Transverse colon (tissue), 4 donors: Measurements from ENCODE around the gene CDK17. TPM values are rescaled to one million over a fixed set of nuclear protein-coding genes. Genes with fewer than 3 reads are reported as not detected.

Experiments
- DNase-seq: peaks from one replicate; pipeline ENCODE4 v3.0.0-alpha.2; 2019
- H3K27ac ChIP-seq, 4 donors: fragments of 200-600 bp; sonication (generic); 2 replicates each; pipeline ENCODE4 v1.5.1; 2016 to 2018; ENCODE audit warnings: inconsistent platforms in 4 of 4
- H3K27me3 ChIP-seq: fragments of 200-600 bp; sonication (generic); 2 replicates; pipeline ENCODE4 v1.5.1; 2017; ENCODE audit warnings: inconsistent platforms
- H3K36me3 ChIP-seq, 4 donors: fragments of 200-600 bp; sonication (generic); 2 replicates each; pipeline ENCODE4 v1.5.1; 2017 to 2019; ENCODE audit warnings: inconsistent platforms in 4 of 4
- H3K4me1 ChIP-seq, 4 donors: fragments of 200-600 bp; sonication (generic); 2 replicates each; pipeline ENCODE4 v1.5.1; 2017 to 2020; ENCODE audit warnings: inconsistent platforms in 4 of 4
- H3K4me3 ChIP-seq, 4 donors: fragments of 200-600 bp; sonication (generic); 1 replicate in 1 of 4; 2 replicates in 3 of 4; pipeline versions ENCODE4 v1.5.1 to v1.6.1; 2017 to 2019; ENCODE audit warnings: inconsistent platforms in 4 of 4
- H3K9me3 ChIP-seq, 2 donors: fragments of 200-600 bp; sonication (generic); 2 replicates each; pipeline ENCODE4 v1.5.1; 2017 to 2019; ENCODE audit warnings: inconsistent platforms in 2 of 2
- EP300 ChIP-seq: sonication (generic); formaldehyde crosslinking; IDR thresholded peaks from one replicate; pipeline ENCODE4 v1.6.1; 2017; ENCODE audit warnings: antibody characterized with exemption, low read depth
- POLR2A ChIP-seq: fragments of 450-650 bp; IDR thresholded peaks from one replicate; pipeline ENCODE4 v1.6.1; 2016; ENCODE audit warnings: antibody characterized with exemption, mild to moderate bottlenecking, moderate library complexity
- POLR2AphosphoS5 ChIP-seq, 3 donors: sonication (generic); formaldehyde crosslinking; IDR thresholded peaks; one replicate each; pipeline ENCODE4 v1.6.1; 2016; ENCODE audit warnings: antibody characterized with exemption in 3 of 3
- WGBS, 2 donors: methylation state at CpG; one replicate each; pipeline ENCODE4 v1.1.5; 2018; ENCODE audit warnings: low coverage in 1 of 2; 5-methylcytosine and 5-hydroxymethylcytosine counted together
- in situ Hi-C, 4 donors: fragments of 200-750 bp; cut with MboI; loops; one replicate each; pipeline versions ENCODE4 v1.15.0 to v1.15.1; 2017; ENCODE audit warnings: low sequenced_read_pairs in 3 of 4, low pct_ligation_motif_present in 1 of 4, low pct_unique_long_range_greater_than_20kb in 1 of 4
- intact Hi-C: fragments of 100-400 bp; cut with DNase I; formaldehyde crosslinking; loops from one replicate; pipeline ENCODE4 v1.15.1; 2023; ENCODE audit warnings: low total_unique reads
- total RNA-seq, 4 donors: library from RNA; depleted of rRNA; stranded (reverse); fragments of >200 nt; gene quantifications; one replicate each; pipeline ENCODE4 v1.1.0, GENCODE V29; 2016
- TF ChIP-seq, protein P1 (sequence below), 5 experiments: fragments of 200-600 bp in 3 of 5; fragments of 450-650 bp in 2 of 5; sonication (generic) in 3 of 5; IDR thresholded peaks; 1 replicate in 2 of 5; 2 replicates in 3 of 5; pipeline ENCODE4 v1.5.1; 2016 to 2017; ENCODE audit warnings: antibody characterized with exemption in 5 of 5, inconsistent platforms in 3 of 5, mild to moderate bottlenecking in 2 of 5, moderate library complexity in 1 of 5

CDK17 gene
- total RNA-seq, 4 donors from 2014 or later: 32.5 to 81.4 (median 51.8) TPM

DNA sequence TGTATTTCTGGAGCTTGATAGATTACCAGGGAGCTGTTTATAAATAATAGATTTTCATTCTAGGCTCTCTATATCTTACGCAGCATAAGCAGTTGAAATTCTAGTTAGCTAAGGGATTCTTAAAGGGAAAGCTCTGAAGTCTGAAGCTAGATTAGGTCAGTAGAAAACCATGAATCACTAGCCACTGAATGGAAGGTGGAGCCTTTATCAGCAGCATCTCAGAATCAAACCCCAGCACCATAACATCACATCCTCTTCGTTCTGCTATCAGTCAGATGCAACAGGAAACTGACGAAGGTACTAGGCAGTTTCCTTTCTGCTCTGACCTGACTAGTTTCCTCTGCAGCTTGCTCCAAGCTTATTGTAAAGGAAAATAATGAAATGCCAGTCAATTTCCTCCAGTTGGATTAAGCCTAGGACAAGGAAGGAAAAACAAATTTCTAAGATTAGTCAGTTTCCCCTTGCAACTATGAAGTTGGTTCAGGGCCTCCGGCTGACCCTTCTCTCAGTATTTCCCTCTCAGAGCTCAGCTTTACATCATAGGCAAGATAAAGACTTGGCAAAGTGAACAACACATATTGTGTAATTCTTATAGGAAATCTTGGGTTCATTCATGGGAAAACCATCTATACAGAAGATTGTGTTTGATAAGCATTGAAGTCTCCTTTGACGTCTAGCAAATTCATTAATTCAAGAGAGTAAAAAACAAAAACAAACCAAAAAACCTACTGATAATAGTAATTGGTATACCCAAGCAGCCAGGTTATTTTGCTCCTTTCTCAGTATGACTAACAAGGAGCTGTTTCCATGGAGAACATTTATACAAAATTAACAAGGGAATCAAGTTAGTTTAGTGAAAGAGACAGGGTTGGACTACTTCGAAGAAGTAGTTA, 45.7 kb upstream of the CDK17 start:
- Histone ChIP-seq H3K36me3 (no peaks in the 10 kb centered on the region), H3K27ac (peak overlapping the region; percentile 6 to 68 (median 56)), H3K4me1 (peaks cover 0 to 2% (median 0%) of the 10 kb centered on the region in 4 donors), H3K27me3 (no peaks in the 10 kb centered on the region), H3K4me3 (no peak overlapping the region), H3K9me3 (no peaks in the 10 kb centered on the region)
- intact Hi-C loops: no loop called here
- TF ChIP-seq POLR2AphosphoS5 (IDR thresholded peaks at IDR 0.05): peak in 2 of 3 donors; percentile 53 to 58
- no peak for TF ChIP-seq POLR2A
- in situ Hi-C loops: no loop called here
- DNase-seq: peak; percentile 12
- 56 to 63% methylated on average over 6 of the region's 6 CpGs for WGBS, 2 donors

DNA sequence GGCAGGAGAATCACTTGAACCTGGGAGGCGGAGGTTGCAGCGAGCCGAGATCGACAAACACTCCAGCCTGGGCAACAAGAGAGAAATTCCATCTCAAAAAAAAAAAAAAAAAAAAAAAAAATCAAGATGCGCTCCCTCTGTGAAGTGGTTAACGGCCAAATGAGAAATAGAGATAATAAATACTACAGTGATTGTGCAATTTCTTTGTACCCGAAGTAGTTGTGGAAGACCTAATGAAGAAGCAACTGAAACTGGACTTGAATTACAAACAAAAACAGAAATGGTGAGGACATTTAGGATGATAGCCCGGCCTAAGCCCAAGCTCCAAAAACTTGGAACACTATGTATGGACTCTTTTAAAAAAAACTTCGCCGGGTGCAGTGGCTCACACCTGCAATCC, 44.2 kb upstream of the CDK17 start:
- H3K4me3 ChIP-seq: no peak overlapping the region

GRCh38 chr12:96442906-96443305, 42.7 kb upstream of the CDK17 start:
- in situ Hi-C loops: no loop called here
- intact Hi-C loops: no loop called here

More for the DNA sequence above, 44.2 kb upstream of the CDK17 start:
- no peak overlapping the region for H3K27ac ChIP-seq
- 80 to 94% methylated on average over 9 to 10 of the region's 10 CpGs for WGBS, 2 donors
- TF ChIP-seq, protein P1, sequence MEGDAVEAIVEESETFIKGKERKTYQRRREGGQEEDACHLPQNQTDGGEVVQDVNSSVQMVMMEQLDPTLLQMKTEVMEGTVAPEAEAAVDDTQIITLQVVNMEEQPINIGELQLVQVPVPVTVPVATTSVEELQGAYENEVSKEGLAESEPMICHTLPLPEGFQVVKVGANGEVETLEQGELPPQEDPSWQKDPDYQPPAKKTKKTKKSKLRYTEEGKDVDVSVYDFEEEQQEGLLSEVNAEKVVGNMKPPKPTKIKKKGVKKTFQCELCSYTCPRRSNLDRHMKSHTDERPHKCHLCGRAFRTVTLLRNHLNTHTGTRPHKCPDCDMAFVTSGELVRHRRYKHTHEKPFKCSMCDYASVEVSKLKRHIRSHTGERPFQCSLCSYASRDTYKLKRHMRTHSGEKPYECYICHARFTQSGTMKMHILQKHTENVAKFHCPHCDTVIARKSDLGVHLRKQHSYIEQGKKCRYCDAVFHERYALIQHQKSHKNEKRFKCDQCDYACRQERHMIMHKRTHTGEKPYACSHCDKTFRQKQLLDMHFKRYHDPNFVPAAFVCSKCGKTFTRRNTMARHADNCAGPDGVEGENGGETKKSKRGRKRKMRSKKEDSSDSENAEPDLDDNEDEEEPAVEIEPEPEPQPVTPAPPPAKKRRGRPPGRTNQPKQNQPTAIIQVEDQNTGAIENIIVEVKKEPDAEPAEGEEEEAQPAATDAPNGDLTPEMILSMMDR (IDR thresholded peaks at IDR 0.05): no peak
- TF ChIP-seq POLR2A (no peak), POLR2AphosphoS5 (IDR thresholded peaks at IDR 0.05) (no peak), EP300 (no peak)
- intact Hi-C loops: no loop called here
- H3K9me3 ChIP-seq: no peaks in the 10 kb centered on the region
- no peaks in the 10 kb centered on the region for H3K36me3 ChIP-seq
- peaks cover 0 to 2% (median 0%) of the 10 kb centered on the region in 4 donors for H3K4me1 ChIP-seq
- no peak for DNase-seq
- in situ Hi-C loops: no loop called here
- no peaks in the 10 kb centered on the region for H3K27me3 ChIP-seq

GRCh38 chr12:96441816-96442215, 41.6 kb upstream of the CDK17 start:
- in situ Hi-C loops: no loop called here
- Histone ChIP-seq H3K27me3 (no peaks in the 10 kb centered on the region), H3K36me3 (no peaks in the 10 kb centered on the region), H3K4me3 (no peak overlapping the region), H3K4me1 (peaks cover 0 to 10% (median 0%) of the 10 kb centered on the region in 4 donors), H3K9me3 (no peaks in the 10 kb centered on the region), H3K27ac (no peak overlapping the region)
- 44 to 49% methylated on average over 3 of the region's 3 CpGs for WGBS, 2 donors
- DNase-seq: no peak
- TF ChIP-seq POLR2A: no peak
- no peak for TF ChIP-seq POLR2AphosphoS5 (IDR thresholded peaks at IDR 0.05)
- intact Hi-C loops: no loop called here

More at GRCh38 chr12:96442906-96443305, 42.7 kb upstream of the CDK17 start:
- 77 to 83% methylated on average over 3 of the region's 3 CpGs for WGBS, 2 donors
- no peak overlapping the region for H3K4me3 ChIP-seq
- TF ChIP-seq EP300 (no peak), POLR2AphosphoS5 (IDR thresholded peaks at IDR 0.05) (no peak), POLR2A (no peak)
- TF ChIP-seq, protein P1 (IDR thresholded peaks at IDR 0.05): no peak
- H3K9me3 ChIP-seq: no peaks in the 10 kb centered on the region
- no peaks in the 10 kb centered on the region for H3K27me3 ChIP-seq
- H3K27ac ChIP-seq: no peak overlapping the region
- peaks cover 0 to 7% (median 0%) of the 10 kb centered on the region in 4 donors for H3K4me1 ChIP-seq
- DNase-seq: no peak
- no peaks in the 10 kb centered on the region for H3K36me3 ChIP-seq

DNA sequence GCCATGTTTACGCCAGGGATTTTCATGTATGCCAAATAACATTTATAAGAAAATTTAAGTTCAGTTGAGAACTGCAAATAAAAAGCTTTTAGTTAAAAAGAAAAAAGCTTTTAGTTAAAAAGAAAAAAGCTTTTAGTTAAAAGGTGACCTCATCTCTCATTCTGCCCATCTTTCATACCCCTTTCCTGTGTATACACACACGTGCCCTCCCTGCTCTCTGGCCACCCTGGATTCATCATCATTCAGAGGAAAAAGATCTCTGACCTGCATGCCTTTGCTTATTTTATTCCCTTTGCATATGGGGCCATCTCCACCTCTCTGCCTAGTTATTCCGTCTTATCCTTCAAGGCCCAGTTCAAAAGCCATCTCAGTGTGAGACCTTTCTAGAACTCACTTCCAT, 38.1 kb upstream of the CDK17 start:
- intact Hi-C loops (no loop called here), in situ Hi-C loops (no loop called here)
- WGBS, 2 donors: 78 to 85% methylated on average over 2 to 3 of the region's 3 CpGs
- peaks cover 0 to 8% (median 0%) of the 10 kb centered on the region in 4 donors for H3K4me1 ChIP-seq
- DNase-seq: no peak
- H3K27ac ChIP-seq: no peak overlapping the region
- no peak overlapping the region for H3K4me3 ChIP-seq
- TF ChIP-seq POLR2AphosphoS5 (IDR thresholded peaks at IDR 0.05): no peak
- TF ChIP-seq, protein P1 (IDR thresholded peaks at IDR 0.05): no peak
- no peak for TF ChIP-seq EP300
- TF ChIP-seq POLR2A: no peak
- H3K36me3 ChIP-seq: no peaks in the 10 kb centered on the region
- H3K27me3 ChIP-seq: no peaks in the 10 kb centered on the region
- H3K9me3 ChIP-seq: no peaks in the 10 kb centered on the region
